ENCODE data around the gene PRSS12. TPM values are rescaled to one million over a fixed set of nuclear protein-coding genes. Genes with fewer than 3 reads are reported as not detected.
"Not testable (repeated sequence)": the region's sequence is repeated elsewhere in the genome, so short reads cannot be mapped to it uniquely, and the experiment has no call there.

Gene PRSS12
- total RNA-seq, 1 donor from 2014 or later: 13.1 TPM

DNA sequence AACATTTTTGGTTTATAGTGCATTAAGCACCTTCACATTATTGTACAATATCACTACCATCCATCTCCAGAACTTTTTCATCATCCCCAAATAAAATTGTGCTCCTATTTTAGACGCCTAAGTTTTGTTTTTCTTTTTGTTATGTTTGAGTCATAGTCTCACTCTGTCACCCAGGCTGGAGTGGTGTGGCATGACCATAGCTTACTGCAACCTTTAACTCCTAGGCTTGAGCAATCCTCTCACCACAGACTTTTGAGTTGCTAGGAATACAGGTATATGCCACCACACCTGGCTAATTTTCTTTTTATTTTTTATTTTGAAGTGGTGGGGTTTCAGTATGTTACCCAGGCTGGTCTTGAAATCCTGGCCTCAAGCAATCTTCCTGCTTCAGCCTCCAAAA, 33.9 kb downstream of the PRSS12 start:
- DNase-seq: no peak

DNA sequence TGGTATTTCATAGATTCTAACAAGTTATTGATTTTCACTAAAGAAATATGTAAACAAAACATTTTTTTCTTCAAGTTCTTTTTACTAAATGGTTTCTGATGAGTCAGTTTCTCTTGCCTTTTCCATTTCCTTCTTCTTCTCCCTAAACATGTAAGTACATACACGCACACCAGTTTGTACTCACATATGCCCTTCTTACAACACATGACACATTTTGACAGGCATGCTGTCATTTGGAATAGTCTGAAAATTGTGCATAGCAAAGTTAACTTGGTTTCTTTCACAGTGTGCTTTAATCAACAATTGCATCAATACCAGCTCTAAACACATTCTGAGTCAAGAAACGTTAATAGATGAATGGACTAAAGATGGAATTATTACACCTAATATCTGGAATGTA, 35.1 kb downstream of the PRSS12 start:
- no peak for DNase-seq

GRCh38 chr4:118314221-118314620, 38.6 kb downstream of the PRSS12 start:
- DNase-seq: no peak

DNA sequence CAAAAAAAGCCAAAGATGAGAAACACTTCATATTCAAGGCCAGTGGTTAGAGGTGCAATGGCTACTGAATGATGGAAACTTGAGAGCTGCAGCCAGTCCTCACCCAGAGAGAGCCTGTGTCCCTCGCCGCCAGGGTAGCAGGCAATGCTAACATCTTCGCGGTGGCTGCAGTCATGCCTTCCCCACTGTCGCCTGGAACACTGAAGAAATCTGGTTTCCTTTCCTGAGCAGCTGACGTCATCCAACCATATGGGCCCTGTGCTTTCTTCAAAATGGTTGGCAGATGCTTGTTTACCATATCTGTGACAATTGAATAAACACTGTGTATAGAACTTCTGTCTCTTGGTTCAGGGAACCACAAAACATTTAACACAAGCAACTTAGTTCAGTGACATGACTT, 39.7 kb downstream of the PRSS12 start:
- DNase-seq: peak; percentile 80

GRCh38 chr4:118308306-118309030, 44.3 kb downstream of the PRSS12 start:
- DNase-seq: no peak

- DNase-seq: no peak
These were observed 45.2 kb downstream of the PRSS12 start for GRCh38 chr4:118307643-118308042.

- DNase-seq: not testable (repeated sequence)
These were observed 53.2 kb downstream of the PRSS12 start for GRCh38 chr4:118299619-118300018.

- peak; percentile 39 for DNase-seq
These were observed 56.1 kb downstream of the PRSS12 start for GRCh38 chr4:118296729-118297128.

- no peak for DNase-seq
These were observed 61.9 kb downstream of the PRSS12 start for GRCh38 chr4:118290951-118291350.

- peak; percentile 94 for DNase-seq
These were observed 63.0 kb downstream of the PRSS12 start for GRCh38 chr4:118289794-118290193.

DNA sequence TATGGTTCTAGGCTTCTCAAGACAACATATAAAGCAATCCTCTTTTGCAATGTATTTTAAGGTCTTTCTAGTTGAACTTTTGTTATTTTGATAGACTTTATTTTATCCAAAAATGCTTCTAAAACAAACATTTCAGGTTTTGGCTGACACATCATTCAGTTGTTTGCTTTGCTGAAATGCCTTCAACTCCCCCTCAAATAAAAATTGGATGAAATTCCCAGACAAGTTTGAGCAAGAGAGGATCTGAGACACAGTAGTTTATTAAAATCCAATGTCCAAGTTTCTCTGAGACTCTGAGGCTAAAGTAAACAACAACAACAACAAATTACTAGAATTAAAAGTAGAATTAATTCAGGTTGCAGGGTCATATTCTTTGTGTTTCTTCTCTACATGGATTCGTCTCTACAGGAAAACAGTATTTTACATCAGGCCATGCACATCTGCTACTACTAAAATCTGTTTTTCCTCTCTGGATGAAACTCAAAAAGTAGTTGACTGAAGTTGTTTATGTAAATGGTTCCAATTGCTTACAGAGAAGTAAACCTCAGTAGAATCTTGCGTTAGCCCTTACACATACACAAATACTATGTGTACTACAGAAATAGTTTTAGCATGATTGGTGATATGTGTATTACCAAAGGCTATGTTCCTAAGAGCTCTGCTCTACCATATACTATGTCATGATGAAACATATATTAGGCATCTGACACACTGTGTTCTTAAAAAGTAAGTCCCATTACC, 64.9 kb downstream of the PRSS12 start:
- peak; percentile 80 for DNase-seq

- no peak for DNase-seq
These were observed 66.1 kb downstream of the PRSS12 start for GRCh38 chr4:118286685-118287084.

- DNase-seq: no peak
These were observed 66.9 kb downstream of the PRSS12 start for GRCh38 chr4:118285931-118286330.

- no peak for DNase-seq
These were observed 68.6 kb downstream of the PRSS12 start for GRCh38 chr4:118284169-118284568.

GRCh38 chr4:118282692-118283091, 70.1 kb downstream of the PRSS12 start:
- DNase-seq: no peak

DNA sequence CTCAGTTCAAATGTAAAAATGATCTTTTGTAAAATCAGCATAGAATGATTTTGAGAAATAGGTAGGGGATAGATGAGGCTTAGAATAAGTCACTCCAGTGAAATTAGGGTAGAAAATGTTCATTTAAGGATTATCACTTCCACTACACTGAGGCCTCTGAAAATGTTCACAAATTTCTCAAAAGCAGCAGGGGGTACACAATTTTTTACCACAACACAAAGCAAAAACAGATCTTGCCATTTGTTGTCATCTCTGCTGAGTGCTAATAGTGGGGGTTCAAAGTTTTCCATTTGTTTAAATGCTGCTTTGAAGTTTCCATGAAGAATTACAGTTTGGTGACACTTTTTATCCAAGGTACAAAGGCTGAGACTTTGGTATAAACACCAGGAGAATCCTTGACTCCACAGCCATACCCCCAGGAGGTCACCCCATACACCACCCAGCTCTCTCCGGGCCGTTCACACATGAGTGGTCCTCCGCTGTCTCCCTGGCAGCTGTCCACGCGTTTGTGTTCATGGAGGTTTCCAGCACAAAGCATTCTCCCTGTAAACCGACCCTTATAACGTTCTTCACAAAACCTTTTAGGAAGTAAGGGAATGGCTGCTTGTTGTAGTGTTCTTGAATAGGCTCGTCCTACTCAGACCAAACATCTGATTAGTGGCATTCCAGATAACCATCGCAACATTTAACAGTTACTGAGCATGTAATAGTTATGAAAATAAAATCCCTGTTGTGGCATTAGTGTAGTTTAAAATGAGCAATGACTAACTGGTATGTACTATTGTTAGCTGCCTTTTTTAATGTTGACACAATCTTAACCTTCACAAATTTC, 71.0 kb downstream of the PRSS12 start:
- no peak for DNase-seq

GRCh38 chr4:118280501-118281218, 72.1 kb downstream of the PRSS12 start:
- peak; percentile 42 for DNase-seq

GRCh38 chr4:118279920-118280432, 72.8 kb downstream of the PRSS12 start:
- no peak for DNase-seq

- DNase-seq: no peak
These were observed 73.5 kb downstream of the PRSS12 start for GRCh38 chr4:118279328-118279727.

DNA sequence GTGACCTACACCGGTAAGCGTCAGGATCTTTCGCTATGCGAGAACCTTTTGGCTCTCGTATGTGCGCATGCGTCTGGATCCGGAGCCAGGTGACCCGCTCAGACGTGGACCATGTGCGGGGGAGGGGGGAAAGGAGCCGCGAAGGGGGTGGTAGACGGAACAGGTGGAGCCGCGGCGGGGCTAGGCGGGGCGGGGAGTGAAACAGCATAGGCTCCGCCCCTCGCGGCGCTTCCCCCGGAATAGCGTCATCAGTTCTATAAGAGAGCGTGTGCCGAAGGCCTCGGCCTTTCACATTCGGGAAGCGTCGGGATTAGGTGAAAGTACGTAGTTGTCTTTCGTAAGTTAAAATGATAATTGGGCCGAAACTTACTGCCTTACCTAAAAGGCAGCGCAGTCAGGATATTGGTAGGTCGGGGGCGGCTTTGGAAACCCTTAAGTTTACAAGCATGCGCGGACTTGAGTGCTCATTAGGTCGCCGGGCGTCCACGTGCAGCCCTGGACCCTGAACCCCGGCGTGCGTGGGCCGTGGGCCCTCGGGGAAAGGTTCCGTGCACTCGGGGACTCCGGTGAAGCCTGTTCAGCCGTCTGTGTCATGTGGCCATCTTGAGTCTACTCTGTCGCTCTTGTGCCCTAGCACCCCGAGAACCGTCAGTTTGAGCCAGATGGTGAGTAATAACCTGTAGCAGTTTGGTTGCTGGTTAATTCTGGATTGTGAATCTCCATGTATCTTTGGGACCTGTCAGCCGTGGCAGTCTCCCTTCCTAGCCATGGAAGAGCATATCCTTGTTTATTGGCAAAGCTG, 74.1 kb downstream of the PRSS12 start:
- DNase-seq: peak; percentile 91

DNA sequence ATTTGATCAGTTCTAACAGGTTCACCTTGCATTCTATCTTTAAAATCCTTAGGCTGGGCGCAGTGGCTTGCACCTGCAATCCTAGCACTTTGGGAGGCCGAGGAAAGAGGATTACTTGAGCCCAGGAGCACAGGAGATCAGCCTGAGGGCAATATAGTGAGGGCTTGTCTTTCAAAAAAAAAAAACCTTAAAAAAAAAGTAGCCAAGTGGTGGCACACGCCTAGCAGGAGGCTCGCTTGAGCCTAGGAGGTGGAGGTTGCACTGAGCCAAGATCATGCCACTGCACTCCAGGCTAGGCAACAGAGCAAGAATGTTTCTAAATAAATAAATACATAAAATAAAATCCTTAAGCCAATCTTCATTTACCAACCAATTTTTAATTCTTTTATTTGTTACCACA, 75.6 kb downstream of the PRSS12 start:
- no peak for DNase-seq

Measured in skin of body (tissue), 2 donors.